CD4-positive, alpha-beta T cell treated with Interleukin-12 subunit alpha and Interleukin-12 subunit beta, for 1 hour (primary cell): ENCODE data around the gene CMSS1.

Experiments
- DNase-seq: peaks from one replicate; pipeline ENCODE4 v3.0.0-alpha.2; 2020

CMSS1 gene

GRCh38 chr3:100120693-100121092 lies 303.0 kb downstream of the CMSS1 start:
- no peak for DNase-seq

- no peak for DNase-seq
These were observed 304.7 kb downstream of the CMSS1 start for GRCh38 chr3:100122321-100122720.

GRCh38 chr3:100123112-100123511 lies 305.4 kb downstream of the CMSS1 start:
- no peak for DNase-seq

GRCh38 chr3:100124201-100124761 lies 306.6 kb downstream of the CMSS1 start:
- DNase-seq, result no peak

- no peak for DNase-seq
These were observed 307.7 kb downstream of the CMSS1 start for GRCh38 chr3:100125161-100125938.

- no peak for DNase-seq
These were observed 310.1 kb downstream of the CMSS1 start for GRCh38 chr3:100127792-100128191.

- no peak for DNase-seq
These were observed 310.9 kb downstream of the CMSS1 start for GRCh38 chr3:100128565-100128964.

- DNase-seq, result no peak
These were observed 312.3 kb downstream of the CMSS1 start for GRCh38 chr3:100129941-100130340.

GRCh38 chr3:100131241-100131640 lies 313.6 kb downstream of the CMSS1 start:
- no peak for DNase-seq

GRCh38 chr3:100136921-100137320 lies 319.3 kb downstream of the CMSS1 start:
- no peak for DNase-seq

GRCh38 chr3:100140976-100141375 lies 323.3 kb downstream of the CMSS1 start:
- DNase-seq, result no peak

GRCh38 chr3:100141586-100141985 lies 323.9 kb downstream of the CMSS1 start:
- DNase-seq, result no peak

- no peak for DNase-seq
These were observed 326.7 kb downstream of the CMSS1 start for GRCh38 chr3:100144255-100144866.

GRCh38 chr3:100149130-100149529 lies 331.5 kb downstream of the CMSS1 start:
- no peak for DNase-seq

- DNase-seq, result no peak
These were observed 332.2 kb downstream of the CMSS1 start for GRCh38 chr3:100149713-100150415.

- DNase-seq, result no peak
These were observed 332.8 kb downstream of the CMSS1 start for GRCh38 chr3:100150473-100150872.

- no peak for DNase-seq
These were observed 333.5 kb downstream of the CMSS1 start for GRCh38 chr3:100151024-100151707.

GRCh38 chr3:100154171-100154570 lies 336.5 kb downstream of the CMSS1 start:
- no peak for DNase-seq

GRCh38 chr3:100155128-100155527 lies 337.5 kb downstream of the CMSS1 start:
- DNase-seq, result no peak

GRCh38 chr3:100155590-100155989 lies 337.9 kb downstream of the CMSS1 start:
- no peak for DNase-seq

- no peak for DNase-seq
These were observed 340.0 kb downstream of the CMSS1 start for GRCh38 chr3:100157685-100158084.

GRCh38 chr3:100158918-100159330 lies 341.3 kb downstream of the CMSS1 start:
- no peak for DNase-seq
